ENCODE results near the gene PAPLN.

Gene PAPLN

DNA sequence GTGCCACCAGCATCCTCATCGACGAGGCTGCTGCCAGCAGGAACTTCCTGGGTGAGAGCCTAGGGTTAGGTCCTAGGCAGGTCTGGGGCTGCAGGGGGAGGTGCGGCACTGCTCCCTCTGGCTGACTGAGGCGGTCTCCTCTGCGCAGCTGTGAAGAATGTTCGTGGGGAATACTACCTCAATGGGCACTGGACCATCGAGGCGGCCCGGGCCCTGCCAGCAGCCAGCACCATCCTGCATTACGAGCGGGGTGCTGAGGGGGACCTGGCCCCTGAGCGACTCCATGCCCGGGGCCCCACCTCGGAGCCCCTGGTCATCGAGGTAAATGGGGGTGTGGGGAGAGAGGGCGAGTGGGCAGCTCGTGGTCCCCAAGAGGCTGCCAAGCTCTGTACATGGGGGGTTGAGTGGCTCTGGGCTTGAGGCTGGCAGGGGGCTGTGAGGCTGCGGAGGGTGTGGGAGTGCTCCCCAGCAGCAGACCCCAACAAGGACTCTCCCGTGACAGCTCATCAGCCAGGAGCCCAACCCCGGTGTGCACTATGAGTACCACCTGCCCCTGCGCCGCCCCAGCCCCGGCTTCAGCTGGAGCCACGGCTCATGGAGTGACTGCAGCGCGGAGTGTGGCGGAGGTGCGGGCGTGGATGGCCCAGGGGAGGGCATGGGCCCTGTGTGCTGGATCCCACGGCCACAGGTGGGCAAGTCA lies 14.4 kb downstream of the PAPLN start:
- Histone ChIP-seq H3K27ac (no peak overlapping the region), H2AFZ (ENCODE audit: low read depth) (no peak overlapping the region), H3K4me3 (IDR thresholded peaks at IDR 0.05; ENCODE audit: insufficient read depth, low read depth, low read length) (no peak overlapping the region), H4K20me1 (ENCODE audit: insufficient read depth) (no peaks in the 10 kb centered on the region), H3K79me2 (ENCODE audit: insufficient read depth, low read depth) (no peaks in the 10 kb centered on the region), H3K9ac (no peak overlapping the region), H3K36me3 (ENCODE audit: insufficient read depth) (no peaks in the 10 kb centered on the region), H3K4me2 (no peak overlapping the region), H3K4me1 (ENCODE audit: low read depth, poor library complexity, severe bottlenecking) (no peaks in the 10 kb centered on the region), H3K27me3 (ENCODE audit: insufficient read depth, low read depth) (no peaks in the 10 kb centered on the region)
- TF ChIP-seq, protein P1, sequence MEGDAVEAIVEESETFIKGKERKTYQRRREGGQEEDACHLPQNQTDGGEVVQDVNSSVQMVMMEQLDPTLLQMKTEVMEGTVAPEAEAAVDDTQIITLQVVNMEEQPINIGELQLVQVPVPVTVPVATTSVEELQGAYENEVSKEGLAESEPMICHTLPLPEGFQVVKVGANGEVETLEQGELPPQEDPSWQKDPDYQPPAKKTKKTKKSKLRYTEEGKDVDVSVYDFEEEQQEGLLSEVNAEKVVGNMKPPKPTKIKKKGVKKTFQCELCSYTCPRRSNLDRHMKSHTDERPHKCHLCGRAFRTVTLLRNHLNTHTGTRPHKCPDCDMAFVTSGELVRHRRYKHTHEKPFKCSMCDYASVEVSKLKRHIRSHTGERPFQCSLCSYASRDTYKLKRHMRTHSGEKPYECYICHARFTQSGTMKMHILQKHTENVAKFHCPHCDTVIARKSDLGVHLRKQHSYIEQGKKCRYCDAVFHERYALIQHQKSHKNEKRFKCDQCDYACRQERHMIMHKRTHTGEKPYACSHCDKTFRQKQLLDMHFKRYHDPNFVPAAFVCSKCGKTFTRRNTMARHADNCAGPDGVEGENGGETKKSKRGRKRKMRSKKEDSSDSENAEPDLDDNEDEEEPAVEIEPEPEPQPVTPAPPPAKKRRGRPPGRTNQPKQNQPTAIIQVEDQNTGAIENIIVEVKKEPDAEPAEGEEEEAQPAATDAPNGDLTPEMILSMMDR (conservative IDR thresholded peaks at IDR 0.05; ENCODE audit: low read depth, low read length), result no peak

- Histone ChIP-seq H3K36me3 (ENCODE audit: insufficient read depth) (no peaks in the 10 kb centered on the region), H3K4me2 (no peak overlapping the region), H3K4me1 (ENCODE audit: low read depth, poor library complexity, severe bottlenecking) (no peaks in the 10 kb centered on the region), H3K27me3 (ENCODE audit: insufficient read depth, low read depth) (no peaks in the 10 kb centered on the region), H3K27ac (no peak overlapping the region), H4K20me1 (ENCODE audit: insufficient read depth) (no peaks in the 10 kb centered on the region), H3K79me2 (ENCODE audit: insufficient read depth, low read depth) (no peaks in the 10 kb centered on the region), H2AFZ (ENCODE audit: low read depth) (no peak overlapping the region), H3K9ac (no peak overlapping the region), H3K4me3 (IDR thresholded peaks at IDR 0.05; ENCODE audit: insufficient read depth, low read depth, low read length) (no peak overlapping the region)
- TF ChIP-seq, protein P1 (conservative IDR thresholded peaks at IDR 0.05; ENCODE audit: low read depth, low read length), result no peak
Measured at GRCh38 chr14:73252491-73253322, 15.4 kb downstream of the PAPLN start.

DNA sequence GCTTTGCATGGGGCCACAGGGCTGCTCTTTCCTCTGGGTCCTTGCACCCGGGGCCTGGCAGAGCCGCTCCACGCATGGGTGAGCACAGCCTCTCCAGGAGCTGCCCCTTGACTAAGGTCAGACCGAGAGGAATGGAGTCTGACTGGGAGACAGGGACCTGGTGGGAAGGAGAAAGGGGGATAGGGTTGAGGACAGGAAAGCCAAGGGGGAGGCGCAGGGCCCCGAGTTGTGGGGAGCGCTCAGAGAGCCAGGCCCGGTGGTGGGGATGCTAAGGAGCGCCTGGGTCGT lies 16.0 kb downstream of the PAPLN start:
- H3K9ac ChIP-seq, result no peak overlapping the region
- H3K79me2 ChIP-seq (ENCODE audit: insufficient read depth, low read depth), result no peaks in the 10 kb centered on the region
- no peak overlapping the region for H3K4me2 ChIP-seq
- H3K36me3 ChIP-seq (ENCODE audit: insufficient read depth), result no peaks in the 10 kb centered on the region
- H3K27ac ChIP-seq, result no peak overlapping the region
- H3K27me3 ChIP-seq (ENCODE audit: insufficient read depth, low read depth), result no peaks in the 10 kb centered on the region
- no peaks in the 10 kb centered on the region for H4K20me1 ChIP-seq (ENCODE audit: insufficient read depth)
- no peaks in the 10 kb centered on the region for H3K4me1 ChIP-seq (ENCODE audit: low read depth, poor library complexity, severe bottlenecking)
- H3K4me3 ChIP-seq (IDR thresholded peaks at IDR 0.05; ENCODE audit: insufficient read depth, low read depth, low read length), result no peak overlapping the region
- no peak overlapping the region for H2AFZ ChIP-seq (ENCODE audit: low read depth)
- TF ChIP-seq, protein P1 (conservative IDR thresholded peaks at IDR 0.05; ENCODE audit: low read depth, low read length), result no peak

DNA sequence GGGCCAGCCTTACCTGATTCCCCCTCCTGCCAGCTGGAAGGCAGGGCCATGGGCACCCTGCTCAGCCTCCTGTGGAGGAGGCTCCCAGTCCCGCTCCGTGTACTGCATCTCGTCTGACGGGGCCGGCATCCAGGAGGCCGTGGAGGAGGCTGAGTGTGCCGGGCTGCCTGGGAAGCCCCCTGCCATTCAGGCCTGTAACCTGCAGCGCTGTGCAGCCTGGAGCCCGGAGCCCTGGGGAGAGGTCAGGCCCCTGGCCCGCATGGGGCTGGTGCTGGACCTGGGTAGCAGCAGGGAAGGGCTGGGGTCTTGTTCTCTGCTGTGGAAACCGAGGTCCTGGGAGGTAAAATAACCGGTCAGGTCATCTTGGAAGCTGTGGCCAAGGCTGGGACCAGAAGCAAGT lies 16.4 kb downstream of the PAPLN start:
- H3K36me3 ChIP-seq (ENCODE audit: insufficient read depth), result no peaks in the 10 kb centered on the region
- no peak overlapping the region for H2AFZ ChIP-seq (ENCODE audit: low read depth)
- H3K4me2 ChIP-seq, result no peak overlapping the region
- TF ChIP-seq, protein P1 (conservative IDR thresholded peaks at IDR 0.05; ENCODE audit: low read depth, low read length), result no peak
- H3K9ac ChIP-seq, result no peak overlapping the region
- H3K4me1 ChIP-seq (ENCODE audit: low read depth, poor library complexity, severe bottlenecking), result no peaks in the 10 kb centered on the region
- no peaks in the 10 kb centered on the region for H4K20me1 ChIP-seq (ENCODE audit: insufficient read depth)
- H3K79me2 ChIP-seq (ENCODE audit: insufficient read depth, low read depth), result no peaks in the 10 kb centered on the region
- H3K27me3 ChIP-seq (ENCODE audit: insufficient read depth, low read depth), result no peaks in the 10 kb centered on the region
- H3K4me3 ChIP-seq (IDR thresholded peaks at IDR 0.05; ENCODE audit: insufficient read depth, low read depth, low read length), result no peak overlapping the region
- no peak overlapping the region for H3K27ac ChIP-seq

All from KMS-11 (cell line).